OCI-LY7 (cell line): Measurements from ENCODE around the gene CNOT6L. TPM values are rescaled to one million over a fixed set of nuclear protein-coding genes. Genes with fewer than 3 reads are reported as not detected.

ENCODE experiments used
- BruUV-seq: library from RNA; stranded (reverse); fragments of 400-500 nt; replicated peaks from 2 replicates; lab custom pipeline; 2021; lab: Mats Ljungman, UMichigan
- CTCF ChIA-PET: fragments of 300-600 bp; sonication (Branson Sonifier 250); formaldehyde crosslinking; loops from one replicate; lab custom pipeline; 2022; ENCODE audit warnings: antibody characterized with exemption; ENCODE audit not compliant: unreplicated experiment; lab: Charles Lee
- POLR2A ChIA-PET: fragments of 300-600 bp; sonication (Branson Sonifier 250); formaldehyde crosslinking; loops from one replicate; lab custom pipeline; 2022; ENCODE audit warnings: antibody characterized with exemption; lab: Charles Lee
- DNase-seq: peaks from one replicate; pipeline ENCODE4 v3.0.0-alpha.2; 2015; ENCODE audit warnings: low spot score
- H2AFZ ChIP-seq: fragments of 200-600 bp; sonication (generic), shearing (Covaris generic); 2 replicates; pipeline ENCODE4 v1.6.1; 2014; ENCODE audit warnings: mild to moderate bottlenecking, antibody characterized with exemption, low read length, moderate library complexity
- H3K27ac ChIP-seq: fragments of 200-600 bp; sonication (generic); 2 replicates; pipeline ENCODE4 v1.5.1; 2014; ENCODE audit warnings: mixed run types, low read depth, mild to moderate bottlenecking, moderate library complexity, low read length, inconsistent platforms; ENCODE audit not compliant: poor library complexity, severe bottlenecking
- H3K36me3 ChIP-seq: fragments of 200-600 bp; sonication (generic); 2 replicates; pipeline ENCODE4 v1.6.1; 2014; ENCODE audit warnings: mild to moderate bottlenecking, antibody characterized with exemption, low read length, moderate library complexity, mixed read lengths; ENCODE audit not compliant: insufficient read depth
- H3K4me1 ChIP-seq: fragments of 200-600 bp; sonication (generic); 2 replicates; pipeline ENCODE4 v1.5.1; 2014; ENCODE audit warnings: mild to moderate bottlenecking, low read length; ENCODE audit not compliant: insufficient read depth, poor library complexity, severe bottlenecking
- H3K4me2 ChIP-seq: fragments of 200-600 bp; sonication (generic); 2 replicates; pipeline ENCODE4 v1.6.1; 2014; ENCODE audit warnings: mild to moderate bottlenecking, low read length
- H3K4me3 ChIP-seq: fragments of 200-600 bp; sonication (generic); 2 replicates; pipeline ENCODE4 v1.5.1; 2014; ENCODE audit warnings: mild to moderate bottlenecking, low read depth, low read length; ENCODE audit not compliant: poor library complexity, severe bottlenecking
- H3K79me2 ChIP-seq: fragments of 200-600 bp; sonication (generic); 2 replicates; pipeline ENCODE4 v1.6.1; 2016; ENCODE audit warnings: low read depth, mild to moderate bottlenecking, low read length, moderate library complexity, mixed read lengths; ENCODE audit not compliant: insufficient read depth
- H3K9me2 ChIP-seq: fragments of 200-600 bp; sonication (generic); 2 replicates; pipeline ENCODE4 v1.6.1; 2016; ENCODE audit warnings: mild to moderate bottlenecking, low read length, mixed read lengths; ENCODE audit not compliant: insufficient read depth
- H3K9me3 ChIP-seq: fragments of 200-600 bp; sonication (generic); 2 replicates; pipeline ENCODE4 v1.6.1; 2014; ENCODE audit warnings: mild to moderate bottlenecking, mixed run types, low read length, mixed read lengths
- H4K20me1 ChIP-seq: fragments of 200-600 bp; sonication (generic); 2 replicates; pipeline ENCODE4 v1.6.1; 2014; ENCODE audit warnings: mild to moderate bottlenecking, antibody characterized with exemption, low read length, moderate library complexity, mixed read lengths; ENCODE audit not compliant: insufficient read depth
- CTCF ChIP-seq: fragments of 200-600 bp; sonication (generic); conservative IDR thresholded peaks from 2 replicates; pipeline ENCODE4 v1.5.1; 2014; ENCODE audit warnings: mild to moderate bottlenecking, antibody characterized with exemption, low read length, moderate library complexity, mixed read lengths
- EZH2phosphoT487 ChIP-seq: fragments of 200-600 bp; sonication (generic); IDR thresholded peaks from 2 replicates; pipeline ENCODE4 v1.6.1; 2018; ENCODE audit warnings: low read depth, borderline replicate concordance, mild to moderate bottlenecking, mixed run types, antibody characterized with exemption, low read length, moderate library complexity, mixed read lengths
- intact Hi-C: fragments of 100-400 bp; cut with micrococcal nuclease; formaldehyde crosslinking; loops from one replicate; pipeline ENCODE4 v1.10.0; 2022; ENCODE audit not compliant: unreplicated experiment
- total RNA-seq, 2 experiments: library from RNA; depleted of rRNA in 1 of 2; stranded (reverse); fragments of >200 nt in 1 of 2; shearing (Covaris generic) in 1 of 2; gene quantifications; 2 replicates each; pipeline ENCODE4 v1.2.3, GENCODE V29; 2014 to 2022

The CNOT6L gene
- total RNA-seq, 2 experiments from 2014 or later = 21.4 to 112 TPM

- no peaks in the 10 kb centered on the region for H4K20me1 ChIP-seq
- DNase-seq = no peak
- no peak overlapping the region for H3K4me2 ChIP-seq
- intact Hi-C loops = no loop called here
- H3K36me3 ChIP-seq = no peaks in the 10 kb centered on the region
- H2AFZ ChIP-seq = no peak overlapping the region
- TF ChIP-seq CTCF = no peak
- no peak for TF ChIP-seq EZH2phosphoT487
- POLR2A ChIA-PET = interaction anchor here (0.8 to 1.1 kb wide), 2 partner anchors 10 to 11 kb away, joined by 5 to 6 read pairs; no protein-coding TSS in a partner anchor
- BruUV-seq = no TSS peak
- CTCF ChIA-PET = no interaction called here
- H3K79me2 ChIP-seq = no peaks in the 10 kb centered on the region
- H3K27ac ChIP-seq = no peak overlapping the region
- H3K4me1 ChIP-seq = peaks cover 3% of the 10 kb centered on the region
- no peaks in the 10 kb centered on the region for H3K9me3 ChIP-seq
- H3K9me2 ChIP-seq = no peaks in the 10 kb centered on the region
- no peak overlapping the region for H3K4me3 ChIP-seq
Measured at GRCh38 chr4:77845929-77846328, 26.8 kb upstream of the CNOT6L start.

GRCh38 chr4:77845400-77845799 is 26.2 kb upstream of the CNOT6L start:
- TF ChIP-seq CTCF (no peak), EZH2phosphoT487 (no peak)
- H3K4me1 ChIP-seq = peaks cover 3% of the 10 kb centered on the region
- H3K79me2 ChIP-seq = no peaks in the 10 kb centered on the region
- H3K36me3 ChIP-seq = no peaks in the 10 kb centered on the region
- intact Hi-C loops = no loop called here
- no peak overlapping the region for H3K27ac ChIP-seq
- H3K9me3 ChIP-seq = no peaks in the 10 kb centered on the region
- ChIA-PET POLR2A (interaction anchor here (0.8 to 1.1 kb wide), 2 partner anchors 9 to 11 kb away, joined by 4 to 5 read pairs; no protein-coding TSS in a partner anchor), CTCF (no interaction called here)
- no peaks in the 10 kb centered on the region for H3K9me2 ChIP-seq
- no peak overlapping the region for H3K4me3 ChIP-seq
- no peak overlapping the region; the same call in 1 of the 2 replicates for H2AFZ ChIP-seq
- DNase-seq = no peak
- H3K4me2 ChIP-seq = no peak overlapping the region
- H4K20me1 ChIP-seq = no peaks in the 10 kb centered on the region
- BruUV-seq = no TSS peak

- POLR2A ChIA-PET = interaction anchor here (0.6 to 1.2 kb wide), 4 partner anchors 12 to 65 kb away, joined by 3 to 4 read pairs (median 3); no protein-coding TSS in a partner anchor
Measured at GRCh38 chr4:77844363-77844762, 25.2 kb upstream of the CNOT6L start.

More at GRCh38 chr4:77844363-77844762, 25.2 kb upstream of the CNOT6L start:
- TF ChIP-seq EZH2phosphoT487 (no peak), CTCF (no peak)
- H3K4me2 ChIP-seq = no peak overlapping the region
- CTCF ChIA-PET = no interaction called here
- H3K9me3 ChIP-seq = no peaks in the 10 kb centered on the region
- no peaks in the 10 kb centered on the region for H3K36me3 ChIP-seq
- BruUV-seq = no TSS peak
- no peaks in the 10 kb centered on the region for H3K9me2 ChIP-seq
- no peak overlapping the region for H3K4me3 ChIP-seq
- H3K27ac ChIP-seq = no peak overlapping the region
- H3K79me2 ChIP-seq = no peaks in the 10 kb centered on the region
- H3K4me1 ChIP-seq = peaks cover 3% of the 10 kb centered on the region
- DNase-seq = no peak
- intact Hi-C loops = no loop called here
- no peaks in the 10 kb centered on the region for H4K20me1 ChIP-seq
- peak overlapping the region; percentile 37; the same call in 1 of the 2 replicates for H2AFZ ChIP-seq
